T-helper 2 cell treated with Interferon-gamma antibody and Interleukin-4, amounts not matched to agents 5 μg/mL and 100 μg/mL, for 36 hours (primary cell): ENCODE results near the gene PDIA4.

ENCODE experiments used
- DNase-seq: peaks from one replicate; pipeline ENCODE4 v3.0.0; 2021; ENCODE audit warnings: low spot score
- H3K27ac Mint-ChIP-seq: one replicate; pipeline ENCODE4 v1.8.0; 2021; ENCODE audit warnings: mild to moderate bottlenecking, mixed read lengths
- H3K27me3 Mint-ChIP-seq: one replicate; pipeline ENCODE4 v1.8.0; 2021; ENCODE audit warnings: low read depth, mixed read lengths
- H3K36me3 Mint-ChIP-seq: one replicate; pipeline ENCODE4 v1.8.0; 2021; ENCODE audit warnings: low read depth, mixed read lengths
- H3K4me1 Mint-ChIP-seq: one replicate; pipeline ENCODE4 v1.8.0; 2021; ENCODE audit warnings: low read depth, mixed read lengths
- H3K4me3 Mint-ChIP-seq: one replicate; pipeline ENCODE4 v1.8.0; 2022; ENCODE audit warnings: mild to moderate bottlenecking, moderate library complexity, mixed read lengths
- H3K9me3 Mint-ChIP-seq: one replicate; pipeline ENCODE4 v1.8.0; 2021; ENCODE audit warnings: mixed read lengths

The PDIA4 gene

GRCh38 chr7:149003560-149004305 lies 24.6 kb downstream of the PDIA4 start:
- no peak overlapping the region for H3K4me3 Mint-ChIP-seq
- DNase-seq: no peak
- H3K36me3 Mint-ChIP-seq: peaks cover 44% of the 10 kb centered on the region
- H3K27ac Mint-ChIP-seq: no peak overlapping the region
- H3K9me3 Mint-ChIP-seq: no peaks in the 10 kb centered on the region
- H3K27me3 Mint-ChIP-seq: no peaks in the 10 kb centered on the region
- H3K4me1 Mint-ChIP-seq: peaks cover 4% of the 10 kb centered on the region

GRCh38 chr7:149003018-149003417 lies 25.3 kb downstream of the PDIA4 start:
- H3K36me3 Mint-ChIP-seq: peaks cover 41% of the 10 kb centered on the region
- no peak overlapping the region for H3K27ac Mint-ChIP-seq
- H3K27me3 Mint-ChIP-seq: no peaks in the 10 kb centered on the region
- no peak for DNase-seq
- peaks cover 4% of the 10 kb centered on the region for H3K4me1 Mint-ChIP-seq
- no peaks in the 10 kb centered on the region for H3K9me3 Mint-ChIP-seq
- H3K4me3 Mint-ChIP-seq: no peak overlapping the region

GRCh38 chr7:149002604-149003003 lies 25.7 kb downstream of the PDIA4 start:
- H3K9me3 Mint-ChIP-seq: no peaks in the 10 kb centered on the region
- peaks cover 40% of the 10 kb centered on the region for H3K36me3 Mint-ChIP-seq
- H3K27ac Mint-ChIP-seq: no peak overlapping the region
- H3K4me3 Mint-ChIP-seq: no peak overlapping the region
- no peak for DNase-seq
- peaks cover 4% of the 10 kb centered on the region for H3K4me1 Mint-ChIP-seq
- H3K27me3 Mint-ChIP-seq: no peaks in the 10 kb centered on the region

GRCh38 chr7:149001427-149002068 lies 26.8 kb downstream of the PDIA4 start:
- Mint-ChIP-seq H3K36me3 (peaks cover 31% of the 10 kb centered on the region), H3K27me3 (no peaks in the 10 kb centered on the region), H3K4me3 (no peak overlapping the region), H3K9me3 (no peaks in the 10 kb centered on the region), H3K4me1 (peaks cover 4% of the 10 kb centered on the region), H3K27ac (no peak overlapping the region)
- no peak for DNase-seq

- peaks cover 29% of the 10 kb centered on the region for H3K36me3 Mint-ChIP-seq
- no peaks in the 10 kb centered on the region for H3K27me3 Mint-ChIP-seq
- H3K4me1 Mint-ChIP-seq: peaks cover 4% of the 10 kb centered on the region
- no peak overlapping the region for H3K4me3 Mint-ChIP-seq
- no peak for DNase-seq
- H3K9me3 Mint-ChIP-seq: no peaks in the 10 kb centered on the region
- no peak overlapping the region for H3K27ac Mint-ChIP-seq
Observed at GRCh38 chr7:149000961-149001360, 27.3 kb downstream of the PDIA4 start.

GRCh38 chr7:148999192-148999591 lies 29.1 kb downstream of the PDIA4 start:
- H3K9me3 Mint-ChIP-seq: no peaks in the 10 kb centered on the region
- H3K4me1 Mint-ChIP-seq: no peaks in the 10 kb centered on the region
- peaks cover 16% of the 10 kb centered on the region for H3K36me3 Mint-ChIP-seq
- DNase-seq: no peak
- H3K27me3 Mint-ChIP-seq: no peaks in the 10 kb centered on the region
- H3K4me3 Mint-ChIP-seq: no peak overlapping the region
- no peak overlapping the region for H3K27ac Mint-ChIP-seq

GRCh38 chr7:148997497-148997896 lies 30.8 kb downstream of the PDIA4 start:
- Mint-ChIP-seq H3K4me1 (no peaks in the 10 kb centered on the region), H3K36me3 (peaks cover 7% of the 10 kb centered on the region)

GRCh38 chr7:148994576-148994975 lies 33.7 kb downstream of the PDIA4 start:
- DNase-seq: no peak
- H3K27ac Mint-ChIP-seq: no peak overlapping the region
- H3K9me3 Mint-ChIP-seq: no peaks in the 10 kb centered on the region
- no peak overlapping the region for H3K4me3 Mint-ChIP-seq
- H3K4me1 Mint-ChIP-seq: no peaks in the 10 kb centered on the region
- no peaks in the 10 kb centered on the region for H3K36me3 Mint-ChIP-seq
- H3K27me3 Mint-ChIP-seq: no peaks in the 10 kb centered on the region

More at GRCh38 chr7:148997497-148997896, 30.8 kb downstream of the PDIA4 start:
- Mint-ChIP-seq H3K27ac (no peak overlapping the region), H3K4me3 (no peak overlapping the region), H3K27me3 (no peaks in the 10 kb centered on the region), H3K9me3 (no peaks in the 10 kb centered on the region)
- no peak for DNase-seq

- DNase-seq: no peak
- Mint-ChIP-seq H3K4me3 (no peak overlapping the region), H3K9me3 (no peaks in the 10 kb centered on the region), H3K27ac (no peak overlapping the region), H3K36me3 (no peaks in the 10 kb centered on the region), H3K4me1 (peaks cover 3% of the 10 kb centered on the region), H3K27me3 (peaks cover under 1% of the 10 kb centered on the region)
Observed at GRCh38 chr7:148993193-148993592, 35.1 kb downstream of the PDIA4 start.

GRCh38 chr7:148991536-148991935 lies 36.8 kb downstream of the PDIA4 start:
- peaks cover 2% of the 10 kb centered on the region for H3K27me3 Mint-ChIP-seq
- DNase-seq: no peak
- no peak overlapping the region for H3K27ac Mint-ChIP-seq
- no peaks in the 10 kb centered on the region for H3K9me3 Mint-ChIP-seq
- H3K36me3 Mint-ChIP-seq: no peaks in the 10 kb centered on the region
- H3K4me3 Mint-ChIP-seq: no peak overlapping the region
- peaks cover 15% of the 10 kb centered on the region for H3K4me1 Mint-ChIP-seq

GRCh38 chr7:148987751-148988512 lies 40.4 kb downstream of the PDIA4 start:
- H3K9me3 Mint-ChIP-seq: no peaks in the 10 kb centered on the region
- H3K27me3 Mint-ChIP-seq: peaks cover 11% of the 10 kb centered on the region
- H3K27ac Mint-ChIP-seq: peak overlapping the region; percentile 95
- H3K36me3 Mint-ChIP-seq: no peaks in the 10 kb centered on the region
- peaks cover 36% of the 10 kb centered on the region for H3K4me1 Mint-ChIP-seq
- H3K4me3 Mint-ChIP-seq: peak overlapping the region; percentile 98
- peak; percentile 26 for DNase-seq

GRCh38 chr7:148987010-148987750 lies 41.1 kb downstream of the PDIA4 start:
- Mint-ChIP-seq H3K36me3 (no peaks in the 10 kb centered on the region), H3K9me3 (no peaks in the 10 kb centered on the region), H3K4me3 (peak overlapping the region; percentile 98), H3K27ac (peak overlapping the region; percentile 95), H3K27me3 (peaks cover 11% of the 10 kb centered on the region), H3K4me1 (peaks cover 38% of the 10 kb centered on the region)
- peak; percentile 80 for DNase-seq

- no peaks in the 10 kb centered on the region for H3K36me3 Mint-ChIP-seq
- peak overlapping the region; percentile 98 for H3K4me3 Mint-ChIP-seq
- H3K4me1 Mint-ChIP-seq: peaks cover 39% of the 10 kb centered on the region
- H3K9me3 Mint-ChIP-seq: no peaks in the 10 kb centered on the region
- DNase-seq: no peak
- H3K27ac Mint-ChIP-seq: peak overlapping the region; percentile 95
- peaks cover 11% of the 10 kb centered on the region for H3K27me3 Mint-ChIP-seq
Observed at GRCh38 chr7:148986742-148987009, 41.6 kb downstream of the PDIA4 start.
